Renal cortex interstitium (tissue), 11 donors: ENCODE data around the gene MARS1. TPM values are rescaled to one million over a fixed set of nuclear protein-coding genes. Genes with fewer than 3 reads are reported as not detected.

Experiments
- DNase-seq, 11 donors: peaks; one replicate each; pipeline ENCODE4 v3.0.0-alpha.2; 2013; ENCODE audit warnings: low read depth in 9 of 11, low spot score in 4 of 11; ENCODE audit errors: extremely low read depth in 1 of 11
- polyA plus RNA-seq, 3 donors: library from polyadenylated mRNA; unstranded; fragments of 120-200 nt; gene quantifications; one replicate each; pipeline ENCODE4 v1.2.1, GENCODE V29; 2013; ENCODE audit not compliant: insufficient read length in 3 of 3

MARS1 gene
- polyA plus RNA-seq, 3 donors, result 113 to 145 (median 114) TPM

DNA sequence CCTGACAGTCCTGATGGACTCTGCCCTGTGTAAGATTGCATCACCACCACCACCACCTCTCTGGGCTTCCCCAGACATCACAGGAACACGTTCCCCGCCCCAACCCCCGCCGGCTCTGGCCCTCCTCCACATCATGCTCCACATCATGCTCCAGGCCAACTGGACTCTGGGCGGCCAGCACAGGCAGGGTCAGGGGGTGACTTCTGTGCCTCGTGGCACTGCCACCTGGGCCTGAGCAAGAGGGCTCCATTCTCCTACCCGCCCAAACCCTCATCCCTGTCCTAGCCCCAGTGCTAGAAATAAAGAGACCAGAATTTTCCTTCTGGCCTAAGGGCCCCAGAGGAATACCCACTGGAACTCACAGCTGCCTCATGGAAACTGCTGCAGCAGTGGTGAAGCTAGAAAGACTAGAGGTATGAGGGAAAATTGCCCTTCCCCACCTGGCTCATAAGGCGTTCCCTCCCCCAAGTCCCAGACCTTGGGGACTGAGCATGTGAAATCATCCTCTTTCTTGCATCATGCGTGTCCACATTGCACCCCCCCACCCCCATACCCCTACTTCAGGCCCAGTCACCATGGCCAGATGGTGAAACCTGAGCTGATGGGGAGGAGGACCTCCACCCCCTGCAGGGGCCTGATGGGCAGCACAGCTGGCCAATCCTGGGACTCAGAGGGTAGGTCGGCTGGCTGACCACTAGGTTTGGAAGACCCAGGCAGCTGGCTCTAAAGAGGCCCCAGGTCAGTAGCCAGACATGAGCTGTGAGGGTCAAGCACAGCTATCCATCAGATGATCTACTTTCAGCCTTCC, 33.1 kb upstream of the MARS1 start, which contains the start of gene INHBE:
Gene INHBE (plus strand): TSS at position 742 of the 808 bp plus-strand sequence. CDS start 230 bp downstream, outside the sequence.
- DNase-seq, result no peak

DNA sequence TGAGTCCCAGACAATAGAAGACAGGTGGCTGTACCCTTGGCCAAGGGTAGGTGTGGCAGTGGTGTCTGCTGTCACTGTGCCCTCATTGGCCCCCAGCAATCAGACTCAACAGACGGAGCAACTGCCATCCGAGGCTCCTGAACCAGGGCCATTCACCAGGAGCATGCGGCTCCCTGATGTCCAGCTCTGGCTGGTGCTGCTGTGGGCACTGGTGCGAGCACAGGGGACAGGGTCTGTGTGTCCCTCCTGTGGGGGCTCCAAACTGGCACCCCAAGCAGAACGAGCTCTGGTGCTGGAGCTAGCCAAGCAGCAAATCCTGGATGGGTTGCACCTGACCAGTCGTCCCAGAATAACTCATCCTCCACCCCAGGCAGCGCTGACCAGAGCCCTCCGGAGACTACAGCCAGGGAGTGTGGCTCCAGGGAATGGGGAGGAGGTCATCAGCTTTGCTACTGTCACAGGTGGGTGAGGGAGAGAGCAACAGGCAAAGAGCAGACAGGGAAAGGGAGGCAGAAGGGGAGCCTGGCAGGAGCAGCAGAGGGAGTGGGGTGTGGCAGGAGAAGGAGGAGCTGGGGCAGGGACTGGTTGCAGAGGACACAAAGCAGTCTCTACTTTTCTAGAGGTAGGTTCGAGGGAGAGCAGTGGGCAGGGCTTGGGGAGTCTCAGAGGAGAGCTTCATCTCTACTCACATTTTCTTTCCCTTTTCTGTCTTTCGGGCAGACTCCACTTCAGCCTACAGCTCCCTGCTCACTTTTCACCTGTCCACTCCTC, 32.3 kb upstream of the MARS1 start:
- DNase-seq, result no peak

GRCh38 chr12:57456145-57456700, 31.6 kb upstream of the MARS1 start:
- peak in 2 of 11 donors; percentile 42 to 66 for DNase-seq

GRCh38 chr12:57456737-57457490, 31.0 kb upstream of the MARS1 start:
- no peak for DNase-seq

DNA sequence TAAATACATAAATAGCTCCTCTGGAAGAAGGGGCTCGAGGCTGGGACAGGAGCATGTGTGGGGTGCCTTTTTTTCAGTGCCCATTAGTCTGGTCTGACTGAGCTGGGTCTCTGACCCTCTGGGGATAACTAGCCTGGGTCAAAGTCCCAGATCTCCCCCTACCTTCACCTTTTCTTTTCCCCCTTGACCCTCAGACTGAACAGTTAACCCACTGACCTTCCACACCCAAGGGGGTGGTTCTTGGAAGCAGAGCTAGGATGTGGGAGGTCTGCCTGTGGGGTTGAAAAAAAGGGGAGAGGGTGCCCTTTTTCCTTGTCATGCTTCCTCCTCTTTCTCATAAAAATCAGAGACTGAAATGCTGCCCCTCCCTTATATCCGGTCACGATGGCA, 29.2 kb upstream of the MARS1 start:
- no peak for DNase-seq

DNA sequence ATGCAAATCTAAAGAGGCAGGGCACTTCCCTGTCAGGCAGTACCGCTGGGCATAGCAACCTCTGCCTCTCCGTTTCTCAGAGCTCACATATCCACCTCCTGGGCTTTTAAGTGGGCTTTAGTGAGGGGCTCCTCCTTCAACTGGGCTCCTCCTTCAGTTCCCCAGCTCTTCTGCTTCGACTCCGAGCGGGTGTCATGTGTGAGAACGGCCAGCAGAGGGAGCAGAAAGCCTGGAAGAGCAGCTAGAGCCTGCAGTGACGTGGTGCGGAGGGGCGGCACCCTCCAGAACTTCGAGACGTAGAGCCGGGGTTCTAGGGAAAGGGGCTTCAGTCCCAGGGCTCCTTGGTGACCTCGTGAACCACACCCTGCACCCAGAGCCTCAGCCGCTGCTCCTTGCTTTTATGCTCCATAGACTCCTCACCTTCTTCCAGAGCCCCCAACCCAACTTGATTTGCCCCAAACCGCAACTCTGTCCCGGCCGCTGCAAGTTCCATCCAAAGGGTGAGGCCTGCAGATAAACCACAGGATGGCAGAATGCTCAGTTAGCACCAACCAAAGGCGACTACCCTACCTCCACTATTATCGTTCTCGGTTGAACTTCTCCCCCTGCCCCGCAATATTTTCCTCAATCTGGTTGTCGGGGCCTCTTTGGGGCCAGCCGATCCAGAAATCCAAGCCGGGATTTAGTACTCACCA, 28.7 kb upstream of the MARS1 start:
- DNase-seq, result peak; percentile 89 to 96 (median 95)

GRCh38 chr12:57459750-57460467, 28.0 kb upstream of the MARS1 start, which contains the start of gene GLI1:
GLI1 (plus strand) TSS chr12:57459785; CDS start chr12:57463692, 3,907 bp downstream.
- peak in 2 of 11 donors; percentile 51 to 58 for DNase-seq

DNA sequence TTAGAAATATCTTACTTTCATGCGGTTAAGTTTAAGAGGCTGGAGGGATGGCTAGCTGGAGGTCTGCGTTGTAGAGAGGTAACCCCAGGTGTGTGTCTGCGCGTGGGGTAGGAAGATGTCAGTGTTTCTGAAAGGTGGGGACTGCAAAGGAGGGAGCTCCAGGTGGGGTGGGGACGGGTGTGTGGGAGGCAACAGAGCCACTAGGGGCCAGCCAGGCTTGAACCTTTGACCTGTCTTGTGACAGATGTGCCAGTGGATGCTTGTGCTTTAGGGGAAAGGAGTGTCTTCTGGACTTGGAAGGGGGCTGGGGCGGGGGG, 27.4 kb upstream of the MARS1 start:
- no peak for DNase-seq

- no peak for DNase-seq
These were observed 27.0 kb upstream of the MARS1 start for GRCh38 chr12:57460841-57461275.

- DNase-seq, result peak in 8 of 11 donors; percentile 54 to 81 (median 78)
These were observed 26.5 kb upstream of the MARS1 start for GRCh38 chr12:57461276-57461916.

DNA sequence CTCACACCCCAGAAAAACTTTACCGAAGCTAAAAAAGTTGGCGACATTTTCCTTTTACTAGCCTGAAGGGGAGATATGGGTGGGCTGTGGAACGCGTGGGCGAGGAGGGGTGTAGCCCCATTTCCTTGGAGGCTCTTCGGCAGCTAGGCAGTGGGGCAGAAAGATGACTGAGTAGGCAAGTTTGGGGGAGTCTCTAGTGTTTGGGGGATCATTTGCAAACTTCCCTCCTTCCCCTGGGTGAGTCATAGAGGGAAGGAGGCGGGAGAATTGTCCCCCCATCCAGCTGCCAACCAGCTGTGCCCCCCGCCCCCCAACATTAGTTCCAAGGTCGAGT, 26.0 kb upstream of the MARS1 start:
- no peak for DNase-seq

GRCh38 chr12:57462251-57462911, 25.5 kb upstream of the MARS1 start:
- DNase-seq, result peak in 10 of 11 donors; percentile 78 to 90 (median 86)

DNA sequence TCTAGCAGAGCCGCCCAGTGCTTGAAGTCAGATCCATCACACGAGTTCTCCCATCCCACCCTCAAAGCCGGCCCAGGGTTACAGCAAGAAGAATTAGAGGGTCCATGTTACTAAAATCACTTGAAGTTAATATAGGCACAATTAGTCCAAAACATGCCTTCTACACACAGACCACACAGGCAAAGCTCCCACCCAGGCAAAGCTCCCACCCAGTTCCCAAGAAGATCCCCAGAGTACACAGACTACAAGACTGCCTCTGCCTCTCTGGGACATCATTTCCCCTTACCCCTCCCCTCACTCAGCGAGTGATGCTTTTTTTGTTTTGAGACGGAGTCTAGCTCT, 25.0 kb upstream of the MARS1 start:
- no peak for DNase-seq

DNA sequence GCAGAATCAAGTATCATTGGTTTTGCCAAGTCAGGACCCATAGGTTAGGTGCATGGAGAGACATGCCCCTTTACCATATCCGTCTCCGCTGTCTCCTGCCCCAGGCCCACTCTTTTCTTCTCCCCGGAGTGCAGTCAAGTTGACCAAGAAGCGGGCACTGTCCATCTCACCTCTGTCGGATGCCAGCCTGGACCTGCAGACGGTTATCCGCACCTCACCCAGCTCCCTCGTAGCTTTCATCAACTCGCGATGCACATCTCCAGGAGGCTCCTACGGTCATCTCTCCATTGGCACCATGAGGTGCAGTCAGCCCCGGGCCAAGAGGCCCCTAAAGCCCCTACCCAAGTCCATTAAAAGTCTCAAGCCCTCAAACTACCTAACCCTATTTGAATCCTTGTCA, 23.3 kb upstream of the MARS1 start:
- no peak for DNase-seq

GRCh38 chr12:57465030-57465746, 22.7 kb upstream of the MARS1 start:
- no peak for DNase-seq

DNA sequence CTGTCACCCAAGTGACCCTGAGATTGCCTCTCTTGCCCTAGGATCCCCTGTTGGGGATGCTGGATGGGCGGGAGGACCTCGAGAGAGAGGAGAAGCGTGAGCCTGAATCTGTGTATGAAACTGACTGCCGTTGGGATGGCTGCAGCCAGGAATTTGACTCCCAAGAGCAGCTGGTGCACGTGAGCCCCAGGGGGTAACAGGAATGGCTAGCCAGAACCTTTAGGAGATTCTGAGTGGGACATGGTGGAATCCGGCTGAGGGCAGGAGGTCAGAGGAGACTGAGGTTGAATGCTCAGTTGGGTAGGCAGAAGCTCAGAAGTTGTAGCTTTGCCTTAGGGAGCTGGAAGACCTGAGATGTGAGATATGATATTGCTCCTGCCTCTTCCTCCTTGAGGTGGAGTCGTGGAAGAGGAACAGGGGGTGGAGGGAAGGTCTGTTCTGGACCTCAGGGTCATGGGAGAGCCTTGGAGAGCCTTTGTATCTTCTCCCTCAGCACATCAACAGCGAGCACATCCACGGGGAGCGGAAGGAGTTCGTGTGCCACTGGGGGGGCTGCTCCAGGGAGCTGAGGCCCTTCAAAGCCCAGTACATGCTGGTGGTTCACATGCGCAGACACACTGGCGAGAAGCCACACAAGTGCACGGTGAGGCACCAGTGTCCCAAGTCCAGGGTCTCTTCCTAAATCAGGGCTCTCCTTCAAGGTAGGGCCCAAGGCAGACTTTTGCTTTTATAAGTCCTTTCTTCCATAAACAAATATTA, 21.9 kb upstream of the MARS1 start:
- no peak for DNase-seq
